Right lobe of liver (tissue), 4 donors: ENCODE results near the gene ABHD12.

Experiments used
- POLR2A ChIP-seq: fragments of 450-650 bp; IDR thresholded peaks from one replicate; pipeline ENCODE4 v1.6.1; 2017; ENCODE audit warnings: antibody characterized with exemption, mild to moderate bottlenecking
- TF ChIP-seq, protein P1 (sequence below), 4 donors: fragments of 200-600 bp in 3 of 4; fragments of 450-650 bp in 1 of 4; IDR thresholded peaks; one replicate each; pipeline versions ENCODE4 v1.5.1 to v1.8.0; 2016 to 2022; ENCODE audit warnings: antibody characterized with exemption in 4 of 4, mild to moderate bottlenecking in 2 of 4
- donor health status: DM: no; HTN: no; CAD: no.
- donor health status: DM: no; HTN: no; CAD: no.
- donor health status: DM: no; HTN: yes; CAD: no.

DNA sequence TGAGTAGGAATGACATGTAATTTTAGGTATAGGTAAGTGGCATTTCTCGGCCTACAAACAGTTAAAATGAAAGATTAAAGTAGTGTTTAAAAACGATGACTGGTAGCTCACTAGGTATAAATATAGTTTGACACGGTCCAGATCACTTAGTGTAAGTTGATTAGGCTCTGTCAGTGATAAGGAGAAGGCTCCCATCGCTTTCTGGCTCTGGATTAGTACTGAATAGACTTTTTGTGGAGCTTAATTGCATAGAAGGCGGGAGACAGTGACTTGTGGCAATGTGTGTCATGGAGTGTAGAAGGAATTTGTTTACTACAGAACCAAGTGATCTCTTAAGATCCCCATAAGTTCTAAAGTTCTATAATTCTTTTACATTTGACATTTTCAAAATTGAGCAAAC is 136.1 kb downstream of the ABHD12 start:
- TF ChIP-seq POLR2A = no peak
- TF ChIP-seq, protein P1, sequence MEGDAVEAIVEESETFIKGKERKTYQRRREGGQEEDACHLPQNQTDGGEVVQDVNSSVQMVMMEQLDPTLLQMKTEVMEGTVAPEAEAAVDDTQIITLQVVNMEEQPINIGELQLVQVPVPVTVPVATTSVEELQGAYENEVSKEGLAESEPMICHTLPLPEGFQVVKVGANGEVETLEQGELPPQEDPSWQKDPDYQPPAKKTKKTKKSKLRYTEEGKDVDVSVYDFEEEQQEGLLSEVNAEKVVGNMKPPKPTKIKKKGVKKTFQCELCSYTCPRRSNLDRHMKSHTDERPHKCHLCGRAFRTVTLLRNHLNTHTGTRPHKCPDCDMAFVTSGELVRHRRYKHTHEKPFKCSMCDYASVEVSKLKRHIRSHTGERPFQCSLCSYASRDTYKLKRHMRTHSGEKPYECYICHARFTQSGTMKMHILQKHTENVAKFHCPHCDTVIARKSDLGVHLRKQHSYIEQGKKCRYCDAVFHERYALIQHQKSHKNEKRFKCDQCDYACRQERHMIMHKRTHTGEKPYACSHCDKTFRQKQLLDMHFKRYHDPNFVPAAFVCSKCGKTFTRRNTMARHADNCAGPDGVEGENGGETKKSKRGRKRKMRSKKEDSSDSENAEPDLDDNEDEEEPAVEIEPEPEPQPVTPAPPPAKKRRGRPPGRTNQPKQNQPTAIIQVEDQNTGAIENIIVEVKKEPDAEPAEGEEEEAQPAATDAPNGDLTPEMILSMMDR (IDR thresholded peaks at IDR 0.05) = no peak
